Small intestine (tissue), 7 donors: Measurements from ENCODE around the gene ACTL6B. TPM values are rescaled to one million over a fixed set of nuclear protein-coding genes. Genes with fewer than 3 reads are reported as not detected.
"Not testable (repeated sequence)": the region's sequence is repeated elsewhere in the genome, so short reads cannot be mapped to it uniquely, and the experiment has no call there.

Experiments
- DNase-seq, 2 donors: peaks; one replicate each; pipeline versions ENCODE4 v3.0.0 to v3.0.0-alpha.2; 2013
- FAIRE-seq: peaks from 2 replicates; lab custom pipeline; 2012; peaks lifted over from hg19 to GRCh38; lab: Jason Lieb, UNC
- H3K27ac ChIP-seq, 3 donors: one replicate each; pipeline ENCODE4 v1.5.1; 2013; ENCODE audit warnings: low read length in 2 of 3, mild to moderate bottlenecking in 2 of 3, control low read depth in 1 of 3, inconsistent platforms in 1 of 3, low read depth in 1 of 3, moderate library complexity in 1 of 3
- H3K27me3 ChIP-seq, 3 donors: one replicate each; pipeline ENCODE4 v1.6.1; 2013; ENCODE audit warnings: low read length in 3 of 3, inconsistent platforms in 1 of 3; ENCODE audit not compliant: control insufficient read depth in 3 of 3, insufficient read depth in 3 of 3
- H3K36me3 ChIP-seq, 3 donors: one replicate each; pipeline ENCODE4 v1.6.1; 2013; ENCODE audit warnings: low read length in 3 of 3, inconsistent platforms in 1 of 3, low read depth in 1 of 3, mild to moderate bottlenecking in 1 of 3, moderate library complexity in 1 of 3; ENCODE audit not compliant: control insufficient read depth in 3 of 3, insufficient read depth in 2 of 3
- H3K4me1 ChIP-seq, 3 donors: one replicate each; pipeline ENCODE4 v1.6.1; 2013; ENCODE audit warnings: low read length in 2 of 3, inconsistent platforms in 1 of 3, low read depth in 1 of 3, mild to moderate bottlenecking in 1 of 3, moderate library complexity in 1 of 3; ENCODE audit not compliant: control insufficient read depth in 3 of 3, insufficient read depth in 2 of 3
- H3K4me3 ChIP-seq, 3 donors: one replicate each; pipeline ENCODE4 v1.5.1; 2013; ENCODE audit warnings: low read length in 3 of 3, control low read depth in 1 of 3, inconsistent platforms in 1 of 3, low read depth in 1 of 3, mild to moderate bottlenecking in 1 of 3, moderate library complexity in 1 of 3
- H3K9me3 ChIP-seq, 2 donors: one replicate each; pipeline ENCODE4 v1.6.1; 2013; ENCODE audit warnings: low read depth in 1 of 2, low read length in 1 of 2; ENCODE audit not compliant: control insufficient read depth in 2 of 2, insufficient read depth in 1 of 2
- WGBS, 3 donors: extraction: QIAGEN DNeasy Blood & Tissue Kit; methylation state at CpG; one replicate each; pipeline ENCODE4 v1.1.7; 2013; 5-methylcytosine and 5-hydroxymethylcytosine counted together
- polyA plus RNA-seq, 4 donors: library from polyadenylated mRNA; stranded (reverse) in 3 of 4; unstranded in 1 of 4; fragments of 200-250 nt in 3 of 4; fragments of 120-200 nt in 1 of 4; gene quantifications; one replicate each; pipeline versions ENCODE4 v1.2.1 to v1.2.3, GENCODE V29; 2013
- donor health status: healthy with polysubstance abuse.
- donor health status: control.
- donor health status: control.
- donor health status: Bipolar disorder and iron deficiency.
- donor health status: healthy.

The ACTL6B gene
- polyA plus RNA-seq, 4 donors = 0.52 to 1.00 TPM; not detected in 2

GRCh38 chr7:100671353-100672327 lies 15.4 kb upstream of the ACTL6B start:
- Histone ChIP-seq H3K36me3 (peaks cover 0 to 8% (median 0%) of the 10 kb centered on the region in 3 donors), H3K4me3 (no peak overlapping the region), H3K27me3 (peaks cover 0 to 9% (median 0%) of the 10 kb centered on the region in 3 donors), H3K27ac (no peak overlapping the region), H3K9me3 (no peaks in the 10 kb centered on the region), H3K4me1 (peaks cover 0 to 5% (median 0%) of the 10 kb centered on the region in 3 donors)
- WGBS, 3 donors = 87 to 92% (median 90%) methylated on average over 18 of the region's 18 CpGs
- FAIRE-seq (no peak), DNase-seq (no peak)

DNA sequence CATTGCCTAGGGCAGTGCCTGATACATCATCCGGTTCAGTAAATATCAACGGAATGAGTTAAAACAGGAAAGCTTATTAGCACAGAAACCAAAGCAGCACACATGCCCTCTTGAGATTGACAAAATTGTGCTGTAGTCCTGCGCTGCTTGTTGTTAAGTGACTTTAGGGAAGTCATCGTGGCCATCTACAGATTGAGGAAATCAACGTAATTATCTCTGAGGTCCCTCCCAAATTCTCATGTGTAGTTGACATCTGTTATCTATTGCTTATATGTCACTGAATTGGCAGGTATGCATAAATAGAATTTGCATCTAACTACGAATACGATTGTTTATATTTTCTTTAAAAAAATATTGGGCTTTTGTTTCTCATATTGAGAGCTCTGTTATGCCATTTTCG lies 13.8 kb upstream of the ACTL6B start:
- FAIRE-seq = no peak
- H3K4me3 ChIP-seq = no peak overlapping the region
- no peak for DNase-seq
- H3K4me1 ChIP-seq = no peaks in the 10 kb centered on the region
- WGBS, 3 donors = 60 to 71% (median 69%) methylated on average over 8 of the region's 8 CpGs
- no peaks in the 10 kb centered on the region for H3K9me3 ChIP-seq
- H3K36me3 ChIP-seq = peaks cover 0 to 3% (median 0%) of the 10 kb centered on the region in 3 donors
- H3K27me3 ChIP-seq = peaks cover 0 to 9% (median 0%) of the 10 kb centered on the region in 3 donors
- H3K27ac ChIP-seq = no peak overlapping the region

DNA sequence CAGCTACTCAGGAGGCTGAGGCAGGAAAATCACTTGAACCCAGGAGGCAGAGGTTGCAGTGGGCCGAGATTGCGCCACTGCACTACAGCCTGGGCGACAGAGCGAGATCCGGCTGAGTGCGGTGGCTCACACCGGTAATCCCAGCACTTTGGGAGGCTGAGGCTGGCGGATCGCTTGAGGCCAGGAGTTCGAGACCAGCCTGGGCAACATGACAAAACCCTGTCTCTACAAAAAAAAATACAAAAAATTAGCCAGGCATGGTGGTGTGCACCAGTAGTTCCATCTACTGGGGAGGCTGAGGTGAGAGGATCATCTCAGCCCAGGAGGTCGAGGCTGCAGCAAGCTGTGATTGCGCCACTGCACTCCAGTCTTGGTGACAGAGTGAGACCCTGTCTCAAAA lies 12.9 kb upstream of the ACTL6B start:
- not testable (repeated sequence) for H3K4me1 ChIP-seq, H3K9me3 ChIP-seq, H3K4me3 ChIP-seq, H3K27me3 ChIP-seq, H3K27ac ChIP-seq, FAIRE-seq, DNase-seq, H3K36me3 ChIP-seq
- 93 to 97% (median 95%) methylated on average over 12 of the region's 12 CpGs for WGBS, 3 donors

DNA sequence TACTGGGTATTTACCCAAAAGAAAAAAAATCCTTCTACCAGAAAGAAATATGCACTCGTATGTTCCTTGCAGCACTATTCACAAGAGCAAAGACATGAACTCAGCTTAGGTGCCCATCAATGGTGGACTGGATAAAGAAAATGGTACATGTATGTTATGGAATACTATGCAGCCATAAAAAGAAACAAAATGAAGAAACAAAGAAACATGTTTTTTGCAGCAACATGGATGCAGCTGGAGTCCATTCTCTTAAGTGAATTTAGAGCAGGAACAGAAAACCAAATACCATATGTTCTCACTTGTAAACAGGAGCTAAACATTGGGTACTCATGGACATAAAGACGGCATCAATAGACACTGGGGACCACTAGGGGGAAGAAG lies 11.8 kb upstream of the ACTL6B start:
- Histone ChIP-seq H3K27me3 (peaks cover 0 to 9% (median 0%) of the 10 kb centered on the region in 3 donors), H3K4me3 (no peak overlapping the region), H3K9me3 (no peaks in the 10 kb centered on the region)

GRCh38 chr7:100667331-100668068 lies 11.3 kb upstream of the ACTL6B start:
- H3K36me3 ChIP-seq = no peaks in the 10 kb centered on the region
- peaks cover 0 to 9% (median 0%) of the 10 kb centered on the region in 3 donors for H3K27me3 ChIP-seq
- no peak for FAIRE-seq
- no peak overlapping the region for H3K4me3 ChIP-seq
- H3K9me3 ChIP-seq = no peaks in the 10 kb centered on the region
- no peak overlapping the region for H3K27ac ChIP-seq
- no peak for DNase-seq
- WGBS, 3 donors = 79 to 82% (median 82%) methylated on average over 16 of the region's 16 CpGs
- H3K4me1 ChIP-seq = no peaks in the 10 kb centered on the region

More for the DNA sequence above, 11.8 kb upstream of the ACTL6B start:
- FAIRE-seq (no peak), DNase-seq (no peak)
- WGBS, 3 donors = 82 to 90% (median 87%) methylated on average over 2 of the region's 2 CpGs
- no peaks in the 10 kb centered on the region for H3K4me1 ChIP-seq
- H3K27ac ChIP-seq = no peak overlapping the region
- no peaks in the 10 kb centered on the region for H3K36me3 ChIP-seq

DNA sequence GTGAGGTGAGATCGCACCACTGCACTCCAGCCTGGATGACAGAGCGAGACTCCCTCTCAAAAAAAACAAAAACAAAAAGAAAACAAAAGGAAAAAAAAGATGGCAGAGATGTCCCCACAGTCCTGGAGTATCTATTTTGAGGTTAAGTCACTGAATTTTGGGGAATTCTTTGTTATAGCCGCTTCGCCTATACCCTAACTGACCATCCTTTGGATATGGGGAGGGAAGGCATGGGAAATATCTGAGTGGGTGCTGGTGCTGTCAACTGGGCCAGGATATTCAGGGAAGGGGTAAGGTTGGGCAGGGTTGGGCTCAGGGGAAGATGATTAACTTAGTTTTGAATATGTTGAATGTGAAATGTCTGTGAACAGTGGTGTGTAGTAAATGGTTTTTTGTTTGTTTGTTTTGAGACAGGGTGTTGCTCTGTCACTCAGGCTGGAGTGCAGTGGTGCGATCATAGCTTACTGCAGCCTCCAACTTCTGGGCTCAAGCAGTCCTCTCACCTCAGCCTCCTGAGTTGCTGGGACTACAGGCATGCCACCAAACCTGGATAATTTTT lies 9.0 kb upstream of the ACTL6B start:
- Histone ChIP-seq H3K4me3 (no peak overlapping the region), H3K36me3 (no peaks in the 10 kb centered on the region), H3K27me3 (peaks cover 0 to under 1% (median 0%) of the 10 kb centered on the region in 3 donors), H3K9me3 (no peaks in the 10 kb centered on the region), H3K4me1 (no peaks in the 10 kb centered on the region), H3K27ac (no peak overlapping the region)
- FAIRE-seq (no peak), DNase-seq (no peak)
- WGBS, 3 donors = 94 to 96% (median 95%) methylated on average over 5 of the region's 5 CpGs

DNA sequence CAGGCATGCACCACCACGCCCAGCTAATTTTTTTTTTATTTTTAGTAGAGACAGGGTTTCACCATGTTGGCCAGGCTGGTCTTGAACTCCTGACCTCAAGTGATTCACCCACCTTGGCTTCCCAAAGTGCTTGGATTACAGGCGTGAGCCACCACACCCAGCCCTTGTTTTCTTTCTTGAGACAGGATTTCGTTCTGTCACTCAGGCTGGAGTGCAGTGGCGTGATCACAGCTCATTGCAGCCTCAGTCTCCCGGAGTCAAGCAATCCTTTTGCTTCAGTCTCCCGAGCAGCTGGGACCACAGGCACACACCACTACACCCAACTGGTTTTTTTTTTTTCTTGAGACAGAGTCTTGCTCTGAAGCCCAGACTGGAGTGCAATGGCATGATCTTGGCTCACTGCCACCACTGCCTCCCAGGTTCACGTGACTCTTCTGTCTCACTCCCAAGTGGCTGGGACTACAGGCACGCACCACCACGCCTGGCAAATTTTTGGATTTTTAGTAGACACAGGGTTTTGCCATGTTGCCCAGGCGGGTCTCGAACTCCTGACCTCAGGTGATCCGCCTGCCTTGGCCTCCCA lies 6.0 kb upstream of the ACTL6B start:
- not testable (repeated sequence) for H3K4me1 ChIP-seq, FAIRE-seq, H3K36me3 ChIP-seq, DNase-seq, H3K4me3 ChIP-seq, H3K27ac ChIP-seq, H3K9me3 ChIP-seq
- 51 to 77% (median 60%) methylated on average over 12 of the region's 12 CpGs for WGBS, 3 donors
- H3K27me3 ChIP-seq = peaks cover 0 to 11% (median 2%) of the 10 kb centered on the region in 3 donors
